IMR-90 (cell line): ENCODE data around the gene SLC6A6.

ENCODE experiments used
- NFE2L2 ChIP-seq: fragments of 150-350 bp; IDR thresholded peaks from 2 replicates; pipeline ENCODE4 v1.6.1; 2016; ENCODE audit warnings: low read depth, mild to moderate bottlenecking, low read length
- RFX5 ChIP-seq: IDR thresholded peaks from 2 replicates; pipeline ENCODE4 v1.8.0; 2012; ENCODE audit warnings: low read depth, mild to moderate bottlenecking, low read length, moderate library complexity
- TF ChIP-seq, protein P1 (sequence below): conservative IDR thresholded peaks from 2 replicates; pipeline ENCODE4 v1.5.1; 2012; ENCODE audit warnings: mild to moderate bottlenecking, low read depth, low read length, improper control_type of control experiment

DNA sequence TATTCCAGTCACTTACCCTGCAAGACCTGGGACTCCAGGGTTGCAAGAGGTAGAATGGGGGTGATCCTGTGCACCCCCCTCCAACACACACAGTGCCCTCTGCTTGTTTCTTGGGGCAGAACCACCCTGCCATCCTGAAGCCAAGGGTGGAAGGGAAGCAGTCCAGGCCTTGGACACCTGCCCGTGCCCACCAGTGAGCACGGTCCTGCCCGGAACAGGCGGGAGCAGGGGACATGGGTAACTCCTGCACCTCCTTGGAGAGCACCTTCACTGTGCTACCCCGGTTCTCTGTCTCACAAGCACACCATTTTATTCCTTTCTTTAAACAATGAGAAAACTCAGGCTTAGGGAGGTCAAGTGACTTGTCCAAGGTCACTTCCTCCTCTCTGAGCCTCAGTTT lies 57.0 kb downstream of the SLC6A6 start:
- no peak for TF ChIP-seq NFE2L2
- TF ChIP-seq, protein P1, sequence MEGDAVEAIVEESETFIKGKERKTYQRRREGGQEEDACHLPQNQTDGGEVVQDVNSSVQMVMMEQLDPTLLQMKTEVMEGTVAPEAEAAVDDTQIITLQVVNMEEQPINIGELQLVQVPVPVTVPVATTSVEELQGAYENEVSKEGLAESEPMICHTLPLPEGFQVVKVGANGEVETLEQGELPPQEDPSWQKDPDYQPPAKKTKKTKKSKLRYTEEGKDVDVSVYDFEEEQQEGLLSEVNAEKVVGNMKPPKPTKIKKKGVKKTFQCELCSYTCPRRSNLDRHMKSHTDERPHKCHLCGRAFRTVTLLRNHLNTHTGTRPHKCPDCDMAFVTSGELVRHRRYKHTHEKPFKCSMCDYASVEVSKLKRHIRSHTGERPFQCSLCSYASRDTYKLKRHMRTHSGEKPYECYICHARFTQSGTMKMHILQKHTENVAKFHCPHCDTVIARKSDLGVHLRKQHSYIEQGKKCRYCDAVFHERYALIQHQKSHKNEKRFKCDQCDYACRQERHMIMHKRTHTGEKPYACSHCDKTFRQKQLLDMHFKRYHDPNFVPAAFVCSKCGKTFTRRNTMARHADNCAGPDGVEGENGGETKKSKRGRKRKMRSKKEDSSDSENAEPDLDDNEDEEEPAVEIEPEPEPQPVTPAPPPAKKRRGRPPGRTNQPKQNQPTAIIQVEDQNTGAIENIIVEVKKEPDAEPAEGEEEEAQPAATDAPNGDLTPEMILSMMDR = no peak
- TF ChIP-seq RFX5 = no peak
